D721Med (cell line): ENCODE data around the gene TTBK2.

ENCODE experiments used
- DNase-seq: peaks from one replicate; pipeline ENCODE4 v3.0.0; 2011; ENCODE audit warnings: low spot score; ENCODE audit not compliant: insufficient read length
- FAIRE-seq: peaks from 2 replicates; lab custom pipeline; 2011; peaks lifted over from hg19 to GRCh38; lab: Jason Lieb, UNC
- CTCF ChIP-seq: IDR thresholded peaks from 2 replicates; pipeline ENCODE4 v1.5.1; 2012; ENCODE audit warnings: mild to moderate bottlenecking, control low read depth; ENCODE audit not compliant: insufficient read depth; ENCODE audit errors: missing control alignments

The TTBK2 gene

GRCh38 chr15:42742149-42742548 is 178.4 kb downstream of the TTBK2 start:
- TF ChIP-seq CTCF: no peak
- FAIRE-seq: no peak
- DNase-seq: no peak

- no peak for FAIRE-seq
- no peak for TF ChIP-seq CTCF
- DNase-seq: no peak
Measured at GRCh38 chr15:42741710-42742109, 178.9 kb downstream of the TTBK2 start.

GRCh38 chr15:42737529-42738328 is 182.8 kb downstream of the TTBK2 start:
- TF ChIP-seq CTCF: peak; percentile 18
- DNase-seq (no peak), FAIRE-seq (no peak)

GRCh38 chr15:42736793-42737528 is 183.6 kb downstream of the TTBK2 start, which contains the start of gene CDAN1:
TSS of gene CDAN1 (minus strand) at chr15:42737128. CDS start at chr15:42737102, 26 bp downstream.
- peak; percentile 99 for DNase-seq
- TF ChIP-seq CTCF: no peak
- no peak for FAIRE-seq

- FAIRE-seq (no peak), DNase-seq (no peak)
- TF ChIP-seq CTCF: no peak
Measured at GRCh38 chr15:42736178-42736792, 184.3 kb downstream of the TTBK2 start.

GRCh38 chr15:42735382-42736165 is 185.0 kb downstream of the TTBK2 start:
- FAIRE-seq (no peak), DNase-seq (no peak)
- TF ChIP-seq CTCF: no peak
